Heart right ventricle (tissue), 16 donors: ENCODE data around the gene ANO9. TPM values are rescaled to one million over a fixed set of nuclear protein-coding genes. Genes with fewer than 3 reads are reported as not detected.

Experiments used
- ATAC-seq, 8 donors: fragments of 200-7000 bp; cut with Tn5 transposase; one replicate each; pipeline ENCODE4 v1.9.1; 2020; ENCODE audit warnings: mild to moderate bottlenecking in 8 of 8, moderate library complexity in 8 of 8, moderate number of reproducible peaks in 1 of 8
- DNase-seq, 2 donors: peaks; one replicate each; pipeline ENCODE4 v3.0.0-alpha.2; 2020
- H3K27ac ChIP-seq, 10 donors: fragments of 200-600 bp; sonication (generic) in 2 of 10; one replicate each; pipeline versions ENCODE4 v1.5.0 to v1.8.0; 2020 to 2022; ENCODE audit warnings: mild to moderate bottlenecking in 3 of 10
- H3K27me3 ChIP-seq, 7 donors: fragments of 200-600 bp; one replicate each; pipeline ENCODE4 v1.8.0; 2021 to 2022; ENCODE audit warnings: mild to moderate bottlenecking in 2 of 7
- H3K36me3 ChIP-seq, 9 donors: fragments of 200-600 bp; sonication (generic) in 1 of 9; one replicate each; pipeline versions ENCODE4 v1.5.0 to v1.8.0; 2020 to 2022; ENCODE audit warnings: mild to moderate bottlenecking in 2 of 9
- H3K4me1 ChIP-seq, 9 donors: fragments of 200-600 bp; sonication (generic) in 1 of 9; one replicate each; pipeline versions ENCODE4 v1.5.0 to v1.8.0; 2020 to 2022; ENCODE audit warnings: mild to moderate bottlenecking in 4 of 9
- H3K4me3 ChIP-seq, 10 donors: fragments of 200-600 bp; sonication (generic) in 2 of 10; one replicate each; pipeline versions ENCODE4 v1.5.0 to v1.8.0; 2020 to 2022; ENCODE audit warnings: mild to moderate bottlenecking in 7 of 10, moderate library complexity in 2 of 10
- H3K9me3 ChIP-seq, 11 donors: fragments of 200-600 bp in 10 of 11; sonication (generic) in 2 of 11; one replicate each; pipeline versions ENCODE4 v1.5.0 to v1.8.0; 2013 to 2022; ENCODE audit warnings: mild to moderate bottlenecking in 2 of 11, control low read depth in 1 of 11, moderate library complexity in 1 of 11
- WGBS, 2 donors: extraction: QIAGEN DNeasy Blood & Tissue Kit; methylation state at CpG; one replicate each; pipeline ENCODE4 v1.1.7; 2013; ENCODE audit warnings: inconsistent platforms in 1 of 2; 5-methylcytosine and 5-hydroxymethylcytosine counted together
- intact Hi-C, 10 donors: fragments of 100-400 bp; cut with DNase I; formaldehyde crosslinking; loops; one replicate each; pipeline versions ENCODE4 v1.11.1 to v1.14.2; 2022
- polyA plus RNA-seq, 2 donors: library from polyadenylated mRNA; stranded (reverse); fragments of 200-250 nt; gene quantifications; one replicate each; pipeline ENCODE4 v1.2.3, GENCODE V29; 2013
- total RNA-seq, 10 donors: library from RNA; stranded (reverse); fragmentation: NEBNext Ultra II Directional in 3 of 10; extraction: Animal tissue kit (Norgen Biotek cat#: 25700) in 3 of 10; gene quantifications; one replicate each; pipeline versions ENCODE4 v1.2.1 to v1.2.4, GENCODE V29; 2021 to 2023
- TF ChIP-seq, protein P1 (sequence below), 9 donors: fragments of 200-600 bp; sonication (generic) in 2 of 9; IDR thresholded peaks; one replicate each; pipeline versions ENCODE4 v1.5.0 to v1.8.0; 2021 to 2022; ENCODE audit warnings: antibody characterized with exemption in 9 of 9, mild to moderate bottlenecking in 5 of 9, moderate library complexity in 1 of 9
- donor health status: Arrhythmogenic right ventricular cardiomyopathy.
- donor health status: ischemic (EF 13 %, LVEDD 7.1; RV severe dilation, severe dysfunction).
- donor health status: healthy with polysubstance abuse.
- donor health status: DM: no; HTN: yes; CAD: no.
- donor health status: DM: no; HTN: no; CAD: no.
- donor health status: ischemic (EF 25% LVEDD 6.9; RV normal size, moderate dysfunction).
- donor health status: ischemic (EF 25% LVEDD 5.7; RV mildly dilated, moderate dysfunction).
- donor health status: healthy.
- donor health status: DM: yes; HTN: yes; CAD: no.
- donor health status: Ischemic cardiomyopathy.
- donor health status: ischemic (EF 35%, LVEDD 5.7; RV mildly dilated, moderate dysfunction).
- donor health status: nonischemic (EF 11% LVEDD 7.7; RV severe dilation, severe dysfunction).
- donor health status: DM: yes; HTN: yes; CAD: no.
- donor health status: PGD.
- donor health status: ischemic (EF 29% LVEDD 5.4; RV normal size, mild dysfunction).
- donor health status: nonischemic (EF 23%, LVEDD 6.1; RV moderate dilation, normal function).

ANO9 gene
- total and polyA plus RNA-seq, 12 donors, result 0.05 to 2.3 (median 0.19) TPM; not detected in 4

DNA sequence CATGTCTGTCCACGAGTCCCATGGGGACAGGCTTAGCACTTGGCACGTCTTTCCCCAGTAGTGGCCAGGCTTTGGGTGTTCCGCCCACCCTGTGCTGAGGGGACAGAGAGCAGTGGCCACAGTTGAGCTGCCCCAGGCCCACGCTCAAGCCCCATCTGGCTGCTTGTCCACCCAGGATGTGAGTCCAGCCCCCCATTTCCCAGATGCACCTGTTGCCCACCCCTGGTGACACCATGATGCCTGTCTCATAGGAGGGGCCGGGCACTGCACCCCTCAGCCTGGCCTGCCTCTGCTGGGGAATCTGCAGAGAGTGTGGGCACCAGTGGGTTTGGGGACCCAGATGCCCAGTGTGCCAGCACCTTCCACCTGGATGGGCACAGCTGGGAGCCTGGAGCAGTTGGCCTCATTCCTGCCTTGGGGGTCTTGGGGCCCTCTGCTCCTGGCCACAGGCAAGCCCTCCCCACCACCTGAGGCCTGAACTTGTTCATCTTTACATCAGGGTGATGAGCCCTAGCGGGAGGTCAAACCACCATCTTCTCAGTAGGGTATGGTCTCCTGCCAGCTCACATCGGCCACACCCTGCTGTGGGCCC, 32.7 kb downstream of the ANO9 start:
- DNase-seq (no peak), ATAC-seq (no peak)
- peak overlapping the region in 1 of 10 donors; percentile 22 for H3K27ac ChIP-seq
- TF ChIP-seq, protein P1, sequence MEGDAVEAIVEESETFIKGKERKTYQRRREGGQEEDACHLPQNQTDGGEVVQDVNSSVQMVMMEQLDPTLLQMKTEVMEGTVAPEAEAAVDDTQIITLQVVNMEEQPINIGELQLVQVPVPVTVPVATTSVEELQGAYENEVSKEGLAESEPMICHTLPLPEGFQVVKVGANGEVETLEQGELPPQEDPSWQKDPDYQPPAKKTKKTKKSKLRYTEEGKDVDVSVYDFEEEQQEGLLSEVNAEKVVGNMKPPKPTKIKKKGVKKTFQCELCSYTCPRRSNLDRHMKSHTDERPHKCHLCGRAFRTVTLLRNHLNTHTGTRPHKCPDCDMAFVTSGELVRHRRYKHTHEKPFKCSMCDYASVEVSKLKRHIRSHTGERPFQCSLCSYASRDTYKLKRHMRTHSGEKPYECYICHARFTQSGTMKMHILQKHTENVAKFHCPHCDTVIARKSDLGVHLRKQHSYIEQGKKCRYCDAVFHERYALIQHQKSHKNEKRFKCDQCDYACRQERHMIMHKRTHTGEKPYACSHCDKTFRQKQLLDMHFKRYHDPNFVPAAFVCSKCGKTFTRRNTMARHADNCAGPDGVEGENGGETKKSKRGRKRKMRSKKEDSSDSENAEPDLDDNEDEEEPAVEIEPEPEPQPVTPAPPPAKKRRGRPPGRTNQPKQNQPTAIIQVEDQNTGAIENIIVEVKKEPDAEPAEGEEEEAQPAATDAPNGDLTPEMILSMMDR (IDR thresholded peaks at IDR 0.05), result no peak
- no peaks in the 10 kb centered on the region for H3K36me3 ChIP-seq
- intact Hi-C loops, result loop anchor here in 6 of 10 donors (5.0 to 10.0 kb wide), 6 partner anchors 38 to 202 kb away; partner anchors contain the start of genes BET1L (in 1 of the 6), RIC8A (in 1 of the 6) and RNH1 (in 1 of the 6)
- no peak overlapping the region for H3K4me3 ChIP-seq
- WGBS, 2 donors, result 81 to 87% methylated on average over 7 of the region's 7 CpGs
- peaks cover 6 to 32% (median 18%) of the 10 kb centered on the region in 9 donors for H3K4me1 ChIP-seq
- no peaks in the 10 kb centered on the region for H3K27me3 ChIP-seq
- no peaks in the 10 kb centered on the region for H3K9me3 ChIP-seq

DNA sequence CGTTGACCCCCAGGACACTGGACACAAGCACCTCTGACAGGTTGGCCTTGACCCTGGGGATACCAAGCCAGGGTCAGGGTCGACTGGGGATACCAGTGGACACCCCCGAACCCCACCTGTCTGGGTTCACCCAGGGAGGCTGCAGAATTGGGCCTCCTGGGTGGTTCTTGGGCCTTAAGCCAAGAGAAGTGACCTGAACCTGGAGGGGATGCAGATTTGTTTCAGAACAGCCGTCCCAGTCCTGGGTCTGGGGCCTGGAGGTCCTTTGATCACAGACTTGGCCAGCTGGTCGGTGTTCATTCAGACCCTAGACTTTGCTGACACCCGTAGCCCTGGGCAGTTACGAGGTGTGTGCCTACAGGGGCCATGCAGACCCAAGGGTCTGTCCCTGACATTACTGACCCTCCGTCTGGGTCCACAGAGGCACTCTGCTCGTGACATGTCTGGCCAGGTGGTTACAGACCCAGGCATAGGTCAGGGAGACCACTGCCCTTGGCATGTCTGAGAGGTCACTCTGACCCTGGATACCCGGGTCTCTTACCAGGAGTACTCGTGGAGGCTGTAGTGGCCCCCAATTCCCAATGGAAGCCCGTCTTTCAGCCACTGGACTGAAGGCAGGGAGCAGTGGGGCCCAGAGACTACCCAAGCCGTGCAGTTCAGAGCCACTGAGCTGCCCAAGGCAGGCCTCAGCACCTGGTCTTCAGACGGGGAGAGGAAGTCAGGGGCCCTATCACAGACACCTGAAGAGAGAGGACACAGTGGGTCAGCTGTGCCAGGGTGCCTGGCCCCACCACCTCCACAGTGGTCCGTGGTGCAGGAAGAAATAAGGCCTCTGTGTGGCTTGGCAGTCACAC, 33.4 kb downstream of the ANO9 start:
- no peaks in the 10 kb centered on the region for H3K9me3 ChIP-seq
- no peaks in the 10 kb centered on the region for H3K27me3 ChIP-seq
- no peaks in the 10 kb centered on the region for H3K36me3 ChIP-seq
- ATAC-seq, result no peak
- H3K4me1 ChIP-seq, result peaks cover 6 to 31% (median 18%) of the 10 kb centered on the region in 9 donors
- 91 to 93% methylated on average over 15 of the region's 15 CpGs for WGBS, 2 donors
- TF ChIP-seq, protein P1 (IDR thresholded peaks at IDR 0.05), result no peak
- intact Hi-C loops, result loop anchor here in 6 of 10 donors (5.0 to 10.0 kb wide), 6 partner anchors 39 to 201 kb away; partner anchors contain the start of genes BET1L (in 1 of the 6), RIC8A (in 1 of the 6) and RNH1 (in 1 of the 6)
- no peak overlapping the region for H3K4me3 ChIP-seq
- H3K27ac ChIP-seq, result peak overlapping the region in 2 of 10 donors; percentile 22 to 62
- no peak for DNase-seq

DNA sequence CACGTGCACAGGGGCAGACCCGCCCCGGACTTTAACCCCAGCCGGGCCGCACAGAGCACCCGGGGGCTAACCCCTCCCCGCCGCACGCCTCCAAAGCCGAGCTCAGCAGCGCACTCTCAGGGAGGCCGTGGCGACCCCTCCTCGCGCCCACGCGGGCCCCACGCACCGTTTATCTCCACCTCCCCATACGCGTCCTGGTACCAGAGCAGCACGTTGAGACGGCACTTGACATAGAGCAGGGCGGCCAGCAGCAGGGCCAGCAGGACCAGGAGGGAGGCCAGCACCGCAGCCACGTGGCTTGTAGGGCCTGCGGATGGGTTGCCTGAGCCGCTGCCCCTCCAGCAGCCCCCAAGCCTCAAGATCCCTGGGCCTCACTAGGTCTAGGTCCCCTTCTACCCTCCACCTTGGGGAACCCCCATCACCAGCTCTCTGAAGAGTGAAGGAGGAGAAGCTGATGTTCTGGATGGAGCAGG, 34.1 kb downstream of the ANO9 start:
- peak overlapping the region in 7 of 10 donors; percentile 3 to 85 (median 69) for H3K4me3 ChIP-seq
- peak in 3 of 8 donors; percentile 3 to 42 (median 3) for ATAC-seq
- no peaks in the 10 kb centered on the region for H3K27me3 ChIP-seq
- 71 to 74% methylated on average over 28 of the region's 28 CpGs for WGBS, 2 donors
- TF ChIP-seq, protein P1 (IDR thresholded peaks at IDR 0.05), result no peak
- no peaks in the 10 kb centered on the region for H3K9me3 ChIP-seq
- intact Hi-C loops, result loop anchor here in 6 of 10 donors (2.0 to 10.0 kb wide), 7 partner anchors 40 to 200 kb away; partner anchors contain the start of genes BET1L (in 1 of the 6), RIC8A (in 1 of the 6) and RNH1 (in 1 of the 6)
- peaks cover 6 to 24% (median 18%) of the 10 kb centered on the region in 9 donors for H3K4me1 ChIP-seq
- H3K36me3 ChIP-seq, result no peaks in the 10 kb centered on the region
- DNase-seq, result no peak
- peak overlapping the region in 8 of 10 donors; percentile 37 to 77 (median 57) for H3K27ac ChIP-seq
